Cardiac fibroblast (primary cell): ENCODE data around the gene GRM2.
"Not testable (repeated sequence)": the region's sequence is repeated elsewhere in the genome, so short reads cannot be mapped to it uniquely, and the experiment has no call there.

Experiments used
- DNase-seq, 2 donors: peaks; one replicate each; pipeline versions ENCODE4 v3.0.0 to v3.0.0-alpha.2; 2010; ENCODE audit warnings: low read depth in 2 of 2
- H3K4me3 ChIP-seq, 2 donors: replicated peaks in 1 of 2; 1 replicate in 1 of 2; 2 replicates in 1 of 2; pipeline ENCODE4 v1.5.1; 2011; ENCODE audit warnings: low read depth in 2 of 2, low read length in 2 of 2, mild to moderate bottlenecking in 2 of 2, moderate library complexity in 1 of 2
- CTCF ChIP-seq: IDR thresholded peaks from one replicate; pipeline ENCODE4 v1.5.1; 2011; ENCODE audit warnings: low read depth, mild to moderate bottlenecking, low read length, inconsistent platforms

The GRM2 gene

GRCh38 chr3:51748327-51748726 lies 41.5 kb downstream of the GRM2 start:
- DNase-seq: no peak
- no peak for TF ChIP-seq CTCF
- no peak overlapping the region for H3K4me3 ChIP-seq

- no peak overlapping the region for H3K4me3 ChIP-seq
- TF ChIP-seq CTCF: no peak
- DNase-seq: no peak
Measured at GRCh38 chr3:51750878-51751277, 44.0 kb downstream of the GRM2 start.

- DNase-seq: no peak
- no peak for TF ChIP-seq CTCF
- H3K4me3 ChIP-seq: no peak overlapping the region
Measured at GRCh38 chr3:51751287-51751686, 44.4 kb downstream of the GRM2 start.

GRCh38 chr3:51753763-51754750 lies 47.2 kb downstream of the GRM2 start:
- H3K4me3 ChIP-seq, DNase-seq: not testable (repeated sequence)

GRCh38 chr3:51759203-51759602 lies 52.3 kb downstream of the GRM2 start:
- H3K4me3 ChIP-seq: no peak overlapping the region
- no peak for DNase-seq
- TF ChIP-seq CTCF: no peak
